ENCODE data around the gene COL4A6. TPM values are rescaled to one million over a fixed set of nuclear protein-coding genes. Genes with fewer than 3 reads are reported as not detected.

The COL4A6 gene
- total RNA-seq, 2 experiments from 2014 or later: not detected

DNA sequence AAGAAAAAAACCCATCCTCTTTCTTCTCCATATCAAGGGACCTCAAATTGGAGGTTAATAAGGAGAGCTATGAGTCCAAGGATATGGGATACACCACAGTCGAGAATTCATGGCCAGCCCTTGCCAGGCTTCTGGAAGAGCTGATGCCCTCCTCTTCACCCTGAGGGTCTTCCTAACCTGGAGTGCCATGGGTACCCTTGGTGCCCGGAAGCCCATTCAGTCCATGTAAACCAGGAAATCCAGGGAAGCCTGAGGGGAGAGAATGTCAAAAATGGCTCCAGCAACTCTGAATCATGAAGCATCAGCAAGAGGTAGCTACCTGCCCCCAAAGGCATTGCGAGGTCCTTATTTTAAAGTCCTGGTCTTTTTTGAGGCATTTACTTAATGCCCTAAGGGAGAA is 268.5 kb downstream of the COL4A6 start:
- TF ChIP-seq, protein P1, sequence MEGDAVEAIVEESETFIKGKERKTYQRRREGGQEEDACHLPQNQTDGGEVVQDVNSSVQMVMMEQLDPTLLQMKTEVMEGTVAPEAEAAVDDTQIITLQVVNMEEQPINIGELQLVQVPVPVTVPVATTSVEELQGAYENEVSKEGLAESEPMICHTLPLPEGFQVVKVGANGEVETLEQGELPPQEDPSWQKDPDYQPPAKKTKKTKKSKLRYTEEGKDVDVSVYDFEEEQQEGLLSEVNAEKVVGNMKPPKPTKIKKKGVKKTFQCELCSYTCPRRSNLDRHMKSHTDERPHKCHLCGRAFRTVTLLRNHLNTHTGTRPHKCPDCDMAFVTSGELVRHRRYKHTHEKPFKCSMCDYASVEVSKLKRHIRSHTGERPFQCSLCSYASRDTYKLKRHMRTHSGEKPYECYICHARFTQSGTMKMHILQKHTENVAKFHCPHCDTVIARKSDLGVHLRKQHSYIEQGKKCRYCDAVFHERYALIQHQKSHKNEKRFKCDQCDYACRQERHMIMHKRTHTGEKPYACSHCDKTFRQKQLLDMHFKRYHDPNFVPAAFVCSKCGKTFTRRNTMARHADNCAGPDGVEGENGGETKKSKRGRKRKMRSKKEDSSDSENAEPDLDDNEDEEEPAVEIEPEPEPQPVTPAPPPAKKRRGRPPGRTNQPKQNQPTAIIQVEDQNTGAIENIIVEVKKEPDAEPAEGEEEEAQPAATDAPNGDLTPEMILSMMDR (IDR thresholded peaks at IDR 0.05): no peak
- DNase-seq (no peak), ATAC-seq (no peak)
- ChIA-PET CTCF (no interaction called here), POLR2A (interaction anchor here (0.5 kb wide), 1 partner anchor 442 kb away, joined by 3 read pairs; no protein-coding TSS in a partner anchor)
- Mint-ChIP-seq H3K4me3 (no peak overlapping the region), H3K9me3 (no peaks in the 10 kb centered on the region), H3K27me3 (no peaks in the 10 kb centered on the region), H3K27ac (no peak overlapping the region), H3K4me1 (ENCODE audit: low read depth) (no peaks in the 10 kb centered on the region), H3K36me3 (ENCODE audit: low read depth) (no peaks in the 10 kb centered on the region)
- intact Hi-C loops (cut with micrococcal nuclease): loop anchor here (5.0 kb wide), 1 partner anchor 53 kb away; no protein-coding TSS in a partner anchor

DNA sequence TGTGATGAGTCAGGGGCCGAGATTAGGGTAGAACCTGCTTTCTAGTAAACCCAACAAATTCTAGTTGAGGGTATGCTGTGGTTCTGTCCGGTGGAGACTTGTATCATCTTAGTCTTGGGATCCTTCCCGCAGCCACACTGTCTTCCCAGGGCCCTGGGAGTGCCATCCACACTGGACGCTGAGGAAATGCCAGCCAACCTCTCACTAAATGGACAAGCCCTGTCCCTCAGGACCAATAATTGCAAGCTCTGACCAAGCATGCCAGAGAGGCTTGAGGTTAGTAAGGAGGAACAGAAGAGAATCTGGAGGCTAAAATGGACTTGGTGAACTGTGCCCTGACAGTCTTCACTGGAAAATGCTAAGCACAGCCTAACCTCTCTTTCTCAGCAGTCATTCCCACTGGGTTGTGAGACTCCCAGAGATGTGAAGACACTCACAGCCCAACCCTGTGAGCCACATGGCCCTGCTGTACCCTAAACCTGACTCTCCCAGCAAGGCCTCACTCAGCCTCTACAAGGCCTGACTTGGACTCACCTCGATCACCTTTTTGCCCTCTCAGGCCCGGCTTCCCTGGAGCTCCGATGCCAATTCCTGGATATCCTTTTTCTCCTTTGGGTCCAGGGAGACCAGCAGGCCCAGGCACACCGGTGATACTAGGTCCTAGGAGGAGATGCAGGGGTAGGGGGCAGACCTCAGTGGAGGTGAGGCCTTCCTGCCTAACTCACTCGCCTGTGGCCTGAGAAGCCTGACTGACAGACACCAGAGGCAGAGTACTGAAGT is 269.1 kb downstream of the COL4A6 start:
- H3K36me3 Mint-ChIP-seq (ENCODE audit: low read depth): no peaks in the 10 kb centered on the region

DNA sequence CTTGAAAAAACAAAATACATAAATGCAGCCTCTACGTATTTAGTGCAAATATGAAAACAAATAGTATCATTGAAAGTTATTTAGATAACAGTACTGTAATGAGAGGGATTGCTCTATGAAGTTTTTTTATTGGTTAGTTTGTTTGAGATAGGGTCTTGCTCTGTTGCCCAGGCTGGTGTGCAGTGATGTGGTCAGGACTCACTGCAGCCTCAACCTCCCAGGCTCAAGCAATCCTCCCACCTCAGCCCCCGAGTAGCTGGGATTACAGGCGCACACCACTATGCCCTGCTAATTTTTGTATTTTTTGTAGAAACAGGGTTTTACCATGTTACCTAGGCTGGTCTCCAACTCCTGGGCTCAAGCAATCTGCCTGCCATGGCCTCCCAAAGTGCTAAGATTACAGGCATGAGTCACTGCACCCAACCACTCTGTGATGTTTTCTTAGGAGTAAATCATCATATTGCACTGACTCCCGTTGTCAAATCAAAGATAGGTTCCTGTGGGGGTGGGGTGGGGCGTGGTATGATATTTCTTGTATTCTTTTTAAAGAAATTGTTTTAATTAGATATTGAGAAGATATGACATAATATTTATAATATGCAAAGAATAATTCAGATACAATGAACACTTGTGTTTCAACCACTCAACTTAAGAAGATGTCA is 270.9 kb downstream of the COL4A6 start:
- intact Hi-C loops (cut with micrococcal nuclease): no loop called here
- peak; percentile 9 for DNase-seq
- no peaks in the 10 kb centered on the region for H3K36me3 Mint-ChIP-seq (ENCODE audit: low read depth)
- H3K4me1 Mint-ChIP-seq (ENCODE audit: low read depth): no peaks in the 10 kb centered on the region
- no peak for ATAC-seq
- H3K27me3 Mint-ChIP-seq: no peaks in the 10 kb centered on the region
- H3K27ac Mint-ChIP-seq: no peak overlapping the region
- no peak overlapping the region for H3K4me3 Mint-ChIP-seq
- TF ChIP-seq, protein P1 (IDR thresholded peaks at IDR 0.05): no peak
- H3K9me3 Mint-ChIP-seq: no peaks in the 10 kb centered on the region
- CTCF ChIA-PET: no interaction called here
- POLR2A ChIA-PET: no interaction called here

More for the DNA sequence above, 269.1 kb downstream of the COL4A6 start:
- TF ChIP-seq, protein P1 (IDR thresholded peaks at IDR 0.05): no peak
- no peaks in the 10 kb centered on the region for H3K9me3 Mint-ChIP-seq
- DNase-seq: no peak
- POLR2A ChIA-PET: no interaction called here
- ATAC-seq: no peak
- no peaks in the 10 kb centered on the region for H3K4me1 Mint-ChIP-seq (ENCODE audit: low read depth)
- CTCF ChIA-PET: no interaction called here
- H3K27me3 Mint-ChIP-seq: no peaks in the 10 kb centered on the region
- H3K27ac Mint-ChIP-seq: no peak overlapping the region
- intact Hi-C loops (cut with micrococcal nuclease): no loop called here
- H3K4me3 Mint-ChIP-seq: no peak overlapping the region

DNA sequence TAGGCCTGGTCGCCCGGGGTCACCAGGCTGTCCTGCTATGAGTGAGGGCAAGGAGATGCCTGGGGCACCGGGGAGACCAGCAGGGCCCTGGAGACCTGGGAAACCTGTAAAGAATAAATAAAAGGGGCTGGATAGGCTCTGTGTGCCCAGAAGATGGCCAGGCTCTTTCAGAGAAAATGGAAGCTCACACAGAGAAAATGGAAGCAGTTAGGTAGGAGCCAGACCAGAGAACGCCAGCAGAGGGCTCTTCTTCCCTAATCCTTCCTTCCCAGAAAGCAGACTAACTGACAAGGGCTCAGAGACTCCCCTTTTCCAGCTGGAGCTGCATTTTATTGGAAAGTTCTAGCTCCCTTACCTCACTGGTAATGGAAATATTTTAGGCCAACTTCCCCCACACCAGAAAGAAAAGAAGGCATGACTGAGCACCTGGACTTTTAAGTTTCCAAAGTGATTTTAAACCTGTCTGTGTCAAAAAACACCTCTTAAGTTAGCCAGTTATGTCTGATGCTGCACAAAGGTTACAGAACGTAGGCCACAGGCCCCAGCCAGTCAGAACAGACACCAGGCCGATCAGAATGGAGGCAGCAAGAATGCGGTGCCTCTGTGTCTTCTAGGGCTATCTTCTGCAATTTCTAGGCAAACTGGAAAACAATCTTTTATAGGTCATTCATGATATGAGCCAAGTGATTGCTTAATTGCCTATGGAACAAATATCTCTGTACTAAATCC is 272.7 kb downstream of the COL4A6 start:
- TF ChIP-seq, protein P1 (IDR thresholded peaks at IDR 0.05): no peak
- Mint-ChIP-seq H3K27ac (no peak overlapping the region), H3K4me1 (ENCODE audit: low read depth) (no peaks in the 10 kb centered on the region), H3K9me3 (no peaks in the 10 kb centered on the region), H3K4me3 (no peak overlapping the region), H3K27me3 (no peaks in the 10 kb centered on the region), H3K36me3 (ENCODE audit: low read depth) (no peaks in the 10 kb centered on the region)
- POLR2A ChIA-PET: no interaction called here
- no peak for ATAC-seq
- DNase-seq: no peak
- CTCF ChIA-PET: no interaction called here
- intact Hi-C loops (cut with micrococcal nuclease): no loop called here

Measured in activated CD8-positive, alpha-beta T cell treated with anti-CD3 and anti-CD28 coated beads for 36 hours (primary cell).